Prostate gland (tissue), 2 donors: Measurements from ENCODE around the gene ITGBL1.

Experiments used
- POLR2A ChIP-seq: fragments of 450-650 bp; IDR thresholded peaks from one replicate; pipeline ENCODE4 v1.6.1; 2016; ENCODE audit warnings: antibody characterized with exemption, mild to moderate bottlenecking
- TF ChIP-seq, protein P1 (sequence below), 4 experiments: fragments of 200-600 bp in 2 of 4; fragments of 450-650 bp in 2 of 4; sonication (generic) in 2 of 4; IDR thresholded peaks; 1 replicate in 3 of 4; 2 replicates in 1 of 4; pipeline ENCODE4 v1.5.1; 2016 to 2019; ENCODE audit warnings: antibody characterized with exemption in 4 of 4, mild to moderate bottlenecking in 2 of 4, moderate library complexity in 2 of 4

DNA sequence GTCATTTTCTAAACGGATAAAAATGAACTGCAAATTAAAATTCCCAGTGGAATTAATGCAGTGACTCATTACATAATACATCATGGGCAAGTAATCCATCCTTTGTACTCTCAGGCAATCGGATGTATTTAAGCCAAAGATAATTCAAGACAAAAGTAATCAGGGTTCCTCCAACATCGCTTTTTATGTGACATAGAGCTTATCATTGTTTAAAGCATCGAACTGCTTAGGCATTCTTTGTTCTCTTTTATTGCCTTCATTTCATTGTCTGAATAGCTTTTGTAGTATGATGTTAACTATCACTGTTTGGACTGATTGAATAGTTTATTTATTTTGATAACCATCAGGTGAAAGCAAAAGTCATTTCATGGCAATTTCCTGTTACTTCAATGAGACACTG, 209.4 kb downstream of the ITGBL1 start:
- TF ChIP-seq POLR2A = no peak
- TF ChIP-seq, protein P1, sequence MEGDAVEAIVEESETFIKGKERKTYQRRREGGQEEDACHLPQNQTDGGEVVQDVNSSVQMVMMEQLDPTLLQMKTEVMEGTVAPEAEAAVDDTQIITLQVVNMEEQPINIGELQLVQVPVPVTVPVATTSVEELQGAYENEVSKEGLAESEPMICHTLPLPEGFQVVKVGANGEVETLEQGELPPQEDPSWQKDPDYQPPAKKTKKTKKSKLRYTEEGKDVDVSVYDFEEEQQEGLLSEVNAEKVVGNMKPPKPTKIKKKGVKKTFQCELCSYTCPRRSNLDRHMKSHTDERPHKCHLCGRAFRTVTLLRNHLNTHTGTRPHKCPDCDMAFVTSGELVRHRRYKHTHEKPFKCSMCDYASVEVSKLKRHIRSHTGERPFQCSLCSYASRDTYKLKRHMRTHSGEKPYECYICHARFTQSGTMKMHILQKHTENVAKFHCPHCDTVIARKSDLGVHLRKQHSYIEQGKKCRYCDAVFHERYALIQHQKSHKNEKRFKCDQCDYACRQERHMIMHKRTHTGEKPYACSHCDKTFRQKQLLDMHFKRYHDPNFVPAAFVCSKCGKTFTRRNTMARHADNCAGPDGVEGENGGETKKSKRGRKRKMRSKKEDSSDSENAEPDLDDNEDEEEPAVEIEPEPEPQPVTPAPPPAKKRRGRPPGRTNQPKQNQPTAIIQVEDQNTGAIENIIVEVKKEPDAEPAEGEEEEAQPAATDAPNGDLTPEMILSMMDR (IDR thresholded peaks at IDR 0.05) = no peak
